K562 (cell line): ENCODE data around the gene THEMIS. TPM values are rescaled to one million over a fixed set of nuclear protein-coding genes. Genes with fewer than 3 reads are reported as not detected.

Experiments
- ATAC-seq: fragments of 200-7000 bp; cut with Tn5 transposase; 3 replicates; pipeline ENCODE4 v1.9.1; 2020; ENCODE audit warnings: moderate library complexity
- BruUV-seq: library from RNA; stranded (reverse); fragments of 400-500 nt; replicated peaks from 2 replicates; lab custom pipeline; 2021; lab: Mats Ljungman, UMichigan
- CTCF ChIA-PET: fragments of 300-600 bp; formaldehyde crosslinking; extraction: SDS; loops from one replicate; lab custom pipeline; 2021; ENCODE audit warnings: low intra/inter-chr PET ratio; lab: Yijun Ruan, JAX
- POLR2A ChIA-PET: fragments of 300-600, 350-650 bp; sonication (Branson Sonifier 250); formaldehyde crosslinking; extraction: SDS; loops from one replicate; lab custom pipeline; 2021; ENCODE audit warnings: antibody characterized with exemption, inconsistent platforms; lab: Yijun Ruan, JAX
- DNase-seq, 4 experiments: peaks; one replicate each; pipeline versions ENCODE4 v3.0.0 to v3.0.0-alpha.2; 2011 to 2018; ENCODE audit warnings: low spot score in 3 of 4, mixed read lengths in 3 of 4; ENCODE audit errors: extremely low read depth in 1 of 4
- FAIRE-seq: peaks from 2 replicates; lab custom pipeline; 2011; peaks lifted over from hg19 to GRCh38; lab: Jason Lieb, UNC
- H2AFZ ChIP-seq: 2 replicates; pipeline ENCODE4 v1.6.0; 2011; ENCODE audit warnings: low read depth, low read length, control low read depth, inconsistent platforms
- H3K27ac ChIP-seq: fragments of 200-600 bp; 3 replicates; pipeline ENCODE4 v1.8.0; 2011; ENCODE audit warnings: low read depth, mild to moderate bottlenecking, control low read depth, inconsistent platforms, low read length, moderate library complexity, mixed read lengths; ENCODE audit errors: extremely low read depth
- H3K27me3 ChIP-seq, 2 experiments: fragments of 300-600 bp in 1 of 2; 2 replicates in 1 of 2; 3 replicates in 1 of 2; pipeline versions ENCODE4 v1.6.0 to v1.8.0; 2011; ENCODE audit warnings: inconsistent platforms in 2 of 2, low read length in 2 of 2, mild to moderate bottlenecking in 1 of 2, mixed read lengths in 1 of 2, moderate library complexity in 1 of 2; ENCODE audit not compliant: control insufficient read depth in 2 of 2, insufficient read depth in 2 of 2
- H3K36me3 ChIP-seq: fragments of 300-600 bp; 3 replicates; pipeline ENCODE4 v1.8.0; 2011; ENCODE audit warnings: mild to moderate bottlenecking, low read length, inconsistent platforms; ENCODE audit not compliant: control insufficient read depth, insufficient read depth
- H3K4me1 ChIP-seq, 2 experiments: fragments of 200-600 bp in 1 of 2; replicated peaks in 1 of 2; 2 replicates in 1 of 2; 3 replicates in 1 of 2; pipeline versions ENCODE4 v1.5.1 to v1.8.0; 2011; ENCODE audit warnings: inconsistent platforms in 2 of 2, low read length in 2 of 2, mild to moderate bottlenecking in 1 of 2, mixed read lengths in 1 of 2, moderate library complexity in 1 of 2; ENCODE audit not compliant: control insufficient read depth in 2 of 2, insufficient read depth in 2 of 2
- H3K4me2 ChIP-seq: 2 replicates; pipeline ENCODE4 v1.6.1; 2011; ENCODE audit warnings: low read length, control low read depth, inconsistent platforms, mixed read lengths; ENCODE audit not compliant: insufficient read depth
- H3K4me3 ChIP-seq: fragments of 200-600 bp; sonication (generic), shearing (Covaris generic); 2 replicates; pipeline ENCODE4 v1.5.1; 2016; ENCODE audit warnings: control low read depth, inconsistent platforms
- H3K79me2 ChIP-seq: fragments of 200-600 bp; 3 replicates; pipeline ENCODE4 v1.8.0; 2011; ENCODE audit warnings: low read length, inconsistent platforms; ENCODE audit not compliant: control insufficient read depth, insufficient read depth
- H3K9ac ChIP-seq, 2 experiments: 2 replicates each; pipeline versions ENCODE4 v1.6.0 to v1.6.1; 2011; ENCODE audit warnings: low read depth in 2 of 2, low read length in 2 of 2, control low read depth in 1 of 2, inconsistent platforms in 1 of 2, mild to moderate bottlenecking in 1 of 2, mixed read lengths in 1 of 2; ENCODE audit not compliant: insufficient read depth in 1 of 2
- H3K9me1 ChIP-seq: one replicate; pipeline ENCODE4 v1.6.0; 2011; ENCODE audit warnings: inconsistent platforms, mild to moderate bottlenecking, low read length, moderate library complexity; ENCODE audit not compliant: control insufficient read depth, insufficient read depth
- H3K9me3 ChIP-seq: replicated peaks from 2 replicates; pipeline ENCODE4 v1.5.1; 2011; ENCODE audit warnings: low read depth, low read length, inconsistent platforms; ENCODE audit not compliant: control insufficient read depth, insufficient read depth
- H4K20me1 ChIP-seq: replicated peaks from 2 replicates; pipeline ENCODE4 v1.6.1; 2011; ENCODE audit warnings: low read length, inconsistent platforms, mixed read lengths; ENCODE audit not compliant: control insufficient read depth, insufficient read depth
- BDP1 ChIP-seq: IDR thresholded peaks from 3 replicates; pipeline ENCODE4 v1.6.1; 2011; ENCODE audit not compliant: insufficient read length, insufficient read depth
- SRSF9 ChIP-seq: fragments of 200-400 bp; formaldehyde crosslinking; IDR thresholded peaks from 2 replicates; pipeline ENCODE4 v1.6.1; 2017; ENCODE audit warnings: low read depth, low read length, borderline replicate concordance
- ZBTB2 ChIP-seq: fragments of 450-650 bp; IDR thresholded peaks from 2 replicates; pipeline ENCODE4 v1.6.1; 2016; ENCODE audit warnings: antibody characterized with exemption
- ZBTB7A ChIP-seq: IDR thresholded peaks from 2 replicates; pipeline ENCODE4 v1.6.1; 2011; ENCODE audit warnings: low read depth, mild to moderate bottlenecking, low read length, moderate library complexity, borderline replicate concordance; ENCODE audit not compliant: control insufficient read depth
- ZNF197 ChIP-seq: fragments of 200-800 bp; sonication (Bioruptor generic); IDR thresholded peaks from 2 replicates; pipeline ENCODE4 v1.6.1; 2016; ENCODE audit warnings: low read depth, missing genetic modification characterization, missing compliant biosample characterization
- ZNF280B ChIP-seq: fragments of 250-450 bp; sonication (Bioruptor Pico); IDR thresholded peaks from 2 replicates; pipeline ENCODE4 v1.5.1; 2021; ENCODE audit warnings: mild to moderate bottlenecking
- ZNF707 ChIP-seq: fragments of 250-450 bp; sonication (Bioruptor Pico); conservative IDR thresholded peaks from 2 replicates; pipeline ENCODE4 v1.8.0; 2022; ENCODE audit warnings: inconsistent platforms, mild to moderate bottlenecking, moderate library complexity
- WGBS: fragments of 100-300 bp; shearing (Covaris generic); methylation state at CpG from one replicate; pipeline ENCODE4 v1.1.6; 2016; ENCODE audit warnings: low coverage, mixed read lengths; ENCODE audit not compliant: insufficient coverage; ENCODE audit errors: missing lambda C conversion rate; 5-methylcytosine and 5-hydroxymethylcytosine counted together
- in situ Hi-C: fragments of 300-500 bp; cut with MboI; formaldehyde crosslinking; loops from 4 replicates; pipeline ENCODE4 v1.15.0; 2018; ENCODE audit warnings: inconsistent platforms, mixed read lengths
- intact Hi-C: fragments of 100-400 bp; cut with micrococcal nuclease; formaldehyde crosslinking; loops from 2 replicates; pipeline ENCODE4 v1.14.2; 2022
- polyA plus RNA-seq, 8 experiments: library from polyadenylated mRNA; depleted of rRNA in 4 of 8; stranded (reverse) in 5 of 8; unstranded in 3 of 8; fragments of >200 nt; fragmentation: Nextera tagmentation in 2 of 8; fragmentation: Illumina TruSeq in 1 of 8; extraction: Ambion mirVana in 2 of 8; extraction: Trizol in 1 of 8; gene quantifications; 2 replicates each; pipeline versions ENCODE4 v1.2.1 to v1.2.3, GENCODE V29; 2011 to 2014; ENCODE audit warnings: inconsistent platforms in 1 of 8, missing spikeins in 1 of 8
- total RNA-seq, 7 experiments: library from RNA; depleted of rRNA in 6 of 7; stranded (reverse); fragments of >200 nt in 6 of 7; fragmentation: Illumina TruSeq in 2 of 7; extraction: Trizol in 2 of 7; gene quantifications; 2 replicates each; pipeline versions ENCODE4 v1.2.1 to v1.2.3, GENCODE V29; 2011 to 2021; ENCODE audit warnings: low replicate concordance in 1 of 7

THEMIS gene
- total and polyA plus RNA-seq, 9 of the 15 experiments (the other 6 are each of a cell fraction or from before 2014, with no cell fraction given): 0.09 TPM; not detected in 8

- DNase-seq: no peak
- no peaks in the 10 kb centered on the region for H3K79me2 ChIP-seq
- H3K4me2 ChIP-seq: no peak overlapping the region
- 0% methylated on average over 1 of the region's 1 CpG for WGBS
- no peaks in the 10 kb centered on the region for H3K4me1 ChIP-seq
- no peak overlapping the region for H3K4me3 ChIP-seq
- H3K9ac ChIP-seq: no peak overlapping the region
- ChIA-PET CTCF (no interaction called here), POLR2A (no interaction called here)
- no peak overlapping the region for H3K27ac ChIP-seq
- H3K9me3 ChIP-seq: no peaks in the 10 kb centered on the region; the same call in 1 of the 2 replicates
- H3K27me3 ChIP-seq: no peaks in the 10 kb centered on the region
- in situ Hi-C loops: no loop called here
- no peak overlapping the region for H2AFZ ChIP-seq
- H3K9me1 ChIP-seq: no peaks in the 10 kb centered on the region
- BruUV-seq: no TSS peak
- TF ChIP-seq SRSF9 (no peak), ZNF280B (CRISPR knock-in tag) (no peak), ZBTB2 (no peak), BDP1 (no peak), ZBTB7A (no peak), ZNF197 (CRISPR knock-in tag) (no peak), ZNF707 (CRISPR knock-in tag) (no peak)
- FAIRE-seq: no peak
- intact Hi-C loops: no loop called here
- H4K20me1 ChIP-seq: no peaks in the 10 kb centered on the region
- ATAC-seq: no peak
- no peaks in the 10 kb centered on the region for H3K36me3 ChIP-seq
These were observed 138.6 kb downstream of the THEMIS start for GRCh38 chr6:127762284-127762683.
